Thyroid gland (tissue), 4 donors: ENCODE measurements around the gene TMEM106B.

Source experiments
- POLR2A ChIP-seq, 2 donors: fragments of 450-650 bp; IDR thresholded peaks; one replicate each; pipeline ENCODE4 v1.6.1; 2017; ENCODE audit warnings: antibody characterized with exemption in 2 of 2, mild to moderate bottlenecking in 2 of 2, moderate library complexity in 1 of 2
- TF ChIP-seq, protein P1 (sequence below), 6 experiments: fragments of 200-600 bp in 3 of 6; fragments of 450-650 bp in 3 of 6; sonication (generic) in 3 of 6; IDR thresholded peaks; one replicate each; pipeline ENCODE4 v1.5.1; 2016 to 2019; ENCODE audit warnings: antibody characterized with exemption in 6 of 6, mild to moderate bottlenecking in 2 of 6, inconsistent platforms in 1 of 6, moderate library complexity in 1 of 6

DNA sequence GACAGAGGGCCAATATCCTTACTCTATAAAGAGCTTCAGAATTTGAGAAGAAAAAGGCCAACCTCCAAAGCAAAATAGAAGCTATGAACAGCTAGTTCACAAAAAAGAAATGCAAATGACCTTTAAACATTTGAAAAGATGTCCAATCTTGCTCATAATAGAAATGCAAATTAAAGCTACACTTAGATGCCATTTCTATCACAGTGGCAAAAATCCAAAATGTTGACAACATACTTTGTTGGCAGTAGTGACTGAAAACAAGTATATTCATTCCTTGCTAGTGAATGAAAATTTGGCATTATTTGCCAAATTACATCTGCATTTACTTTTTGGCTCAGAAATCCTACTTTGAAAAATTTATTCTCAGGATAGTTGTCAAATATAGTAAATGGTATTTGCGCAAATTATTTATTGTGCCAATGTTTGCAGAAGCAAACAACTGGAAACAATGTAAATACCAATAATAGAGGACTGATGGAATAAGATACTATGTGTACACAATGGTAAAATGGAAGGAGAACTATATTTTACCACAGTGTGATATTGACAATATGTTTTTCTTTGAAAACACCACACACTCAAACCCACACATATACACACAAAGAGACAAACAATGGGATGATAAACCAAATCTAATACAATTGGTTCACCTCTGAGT, 9.4 kb downstream of the TMEM106B start:
- TF ChIP-seq POLR2A (IDR thresholded peaks at IDR 0.05): no peak
- TF ChIP-seq, protein P1, sequence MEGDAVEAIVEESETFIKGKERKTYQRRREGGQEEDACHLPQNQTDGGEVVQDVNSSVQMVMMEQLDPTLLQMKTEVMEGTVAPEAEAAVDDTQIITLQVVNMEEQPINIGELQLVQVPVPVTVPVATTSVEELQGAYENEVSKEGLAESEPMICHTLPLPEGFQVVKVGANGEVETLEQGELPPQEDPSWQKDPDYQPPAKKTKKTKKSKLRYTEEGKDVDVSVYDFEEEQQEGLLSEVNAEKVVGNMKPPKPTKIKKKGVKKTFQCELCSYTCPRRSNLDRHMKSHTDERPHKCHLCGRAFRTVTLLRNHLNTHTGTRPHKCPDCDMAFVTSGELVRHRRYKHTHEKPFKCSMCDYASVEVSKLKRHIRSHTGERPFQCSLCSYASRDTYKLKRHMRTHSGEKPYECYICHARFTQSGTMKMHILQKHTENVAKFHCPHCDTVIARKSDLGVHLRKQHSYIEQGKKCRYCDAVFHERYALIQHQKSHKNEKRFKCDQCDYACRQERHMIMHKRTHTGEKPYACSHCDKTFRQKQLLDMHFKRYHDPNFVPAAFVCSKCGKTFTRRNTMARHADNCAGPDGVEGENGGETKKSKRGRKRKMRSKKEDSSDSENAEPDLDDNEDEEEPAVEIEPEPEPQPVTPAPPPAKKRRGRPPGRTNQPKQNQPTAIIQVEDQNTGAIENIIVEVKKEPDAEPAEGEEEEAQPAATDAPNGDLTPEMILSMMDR (IDR thresholded peaks at IDR 0.05): no peak
